KMS-11 (cell line): ENCODE measurements around the gene CHGA.

Source experiments
- H2AFZ ChIP-seq: fragments of 200-600 bp; sonication (generic); 2 replicates; pipeline ENCODE4 v1.6.1; 2016; ENCODE audit warnings: antibody characterized with exemption, mixed run types, low read depth
- H3K27ac ChIP-seq: fragments of 200-600 bp; sonication (generic); 2 replicates; pipeline ENCODE4 v1.6.1; 2016; ENCODE audit warnings: mild to moderate bottlenecking, mixed run types
- H3K27me3 ChIP-seq: fragments of 200-600 bp; sonication (generic); 2 replicates; pipeline ENCODE4 v1.6.1; 2017; ENCODE audit warnings: mild to moderate bottlenecking, low read depth, mixed run types, moderate library complexity; ENCODE audit not compliant: insufficient read depth
- H3K36me3 ChIP-seq: fragments of 200-600 bp; sonication (generic); 2 replicates; pipeline ENCODE4 v1.6.1; 2017; ENCODE audit warnings: mild to moderate bottlenecking, mixed run types; ENCODE audit not compliant: insufficient read depth
- H3K4me1 ChIP-seq: fragments of 200-600 bp; sonication (generic); 2 replicates; pipeline ENCODE4 v1.6.1; 2016; ENCODE audit warnings: mild to moderate bottlenecking, low read depth, mixed run types; ENCODE audit not compliant: poor library complexity, severe bottlenecking
- H3K4me2 ChIP-seq: fragments of 200-600 bp; sonication (generic); 2 replicates; pipeline ENCODE4 v1.7.0; 2016; ENCODE audit warnings: mild to moderate bottlenecking, mixed run types
- H3K4me3 ChIP-seq: fragments of 200-600 bp; sonication (generic); IDR thresholded peaks from 2 replicates; pipeline ENCODE4 v1.6.1; 2017; ENCODE audit warnings: low read depth, low read length, mixed read lengths; ENCODE audit not compliant: insufficient read depth
- H3K79me2 ChIP-seq: fragments of 200-600 bp; sonication (generic); 2 replicates; pipeline ENCODE4 v1.6.1; 2016; ENCODE audit warnings: low read depth, mixed run types; ENCODE audit not compliant: insufficient read depth
- H3K9ac ChIP-seq: fragments of 200-600 bp; sonication (generic); 2 replicates; pipeline ENCODE4 v1.6.1; 2016; ENCODE audit warnings: mild to moderate bottlenecking, mixed run types
- H4K20me1 ChIP-seq: fragments of 200-600 bp; sonication (generic); 2 replicates; pipeline ENCODE4 v1.6.1; 2016; ENCODE audit warnings: mild to moderate bottlenecking, mixed run types; ENCODE audit not compliant: insufficient read depth
- TF ChIP-seq, protein P1 (sequence below): fragments of 200-600 bp; sonication (generic); conservative IDR thresholded peaks from 2 replicates; pipeline ENCODE4 v1.6.1; 2017; ENCODE audit warnings: low read depth, mild to moderate bottlenecking, antibody characterized with exemption, low read length, moderate library complexity, mixed read lengths

CHGA gene

DNA sequence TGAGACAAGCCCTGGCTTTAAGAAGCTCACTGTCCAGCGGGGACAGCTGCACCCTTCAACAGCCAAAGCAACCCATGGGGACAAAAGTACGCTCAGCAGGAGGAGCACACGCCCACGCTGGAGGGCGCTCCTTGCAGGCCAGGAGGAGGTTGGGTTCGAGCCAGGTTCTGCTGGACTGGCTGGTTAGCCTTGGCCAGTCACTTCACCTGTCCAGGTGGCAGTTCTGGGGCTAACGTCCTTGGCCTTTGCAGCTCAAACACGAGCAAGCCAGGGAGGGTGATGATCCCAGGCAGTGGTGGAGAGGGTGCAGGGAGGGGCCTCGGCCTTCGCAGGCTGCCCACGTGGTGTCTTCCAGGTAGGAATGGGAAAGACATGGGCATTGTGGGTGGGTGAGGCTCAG, 13.1 kb downstream of the CHGA start:
- no peaks in the 10 kb centered on the region for H3K79me2 ChIP-seq
- no peak overlapping the region for H3K4me2 ChIP-seq
- H4K20me1 ChIP-seq: no peaks in the 10 kb centered on the region
- no peak overlapping the region for H3K27ac ChIP-seq
- H3K4me1 ChIP-seq: no peaks in the 10 kb centered on the region
- TF ChIP-seq, protein P1, sequence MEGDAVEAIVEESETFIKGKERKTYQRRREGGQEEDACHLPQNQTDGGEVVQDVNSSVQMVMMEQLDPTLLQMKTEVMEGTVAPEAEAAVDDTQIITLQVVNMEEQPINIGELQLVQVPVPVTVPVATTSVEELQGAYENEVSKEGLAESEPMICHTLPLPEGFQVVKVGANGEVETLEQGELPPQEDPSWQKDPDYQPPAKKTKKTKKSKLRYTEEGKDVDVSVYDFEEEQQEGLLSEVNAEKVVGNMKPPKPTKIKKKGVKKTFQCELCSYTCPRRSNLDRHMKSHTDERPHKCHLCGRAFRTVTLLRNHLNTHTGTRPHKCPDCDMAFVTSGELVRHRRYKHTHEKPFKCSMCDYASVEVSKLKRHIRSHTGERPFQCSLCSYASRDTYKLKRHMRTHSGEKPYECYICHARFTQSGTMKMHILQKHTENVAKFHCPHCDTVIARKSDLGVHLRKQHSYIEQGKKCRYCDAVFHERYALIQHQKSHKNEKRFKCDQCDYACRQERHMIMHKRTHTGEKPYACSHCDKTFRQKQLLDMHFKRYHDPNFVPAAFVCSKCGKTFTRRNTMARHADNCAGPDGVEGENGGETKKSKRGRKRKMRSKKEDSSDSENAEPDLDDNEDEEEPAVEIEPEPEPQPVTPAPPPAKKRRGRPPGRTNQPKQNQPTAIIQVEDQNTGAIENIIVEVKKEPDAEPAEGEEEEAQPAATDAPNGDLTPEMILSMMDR: no peak
- no peaks in the 10 kb centered on the region for H3K36me3 ChIP-seq
- no peaks in the 10 kb centered on the region for H3K27me3 ChIP-seq
- H3K4me3 ChIP-seq: no peak overlapping the region
- no peak overlapping the region for H3K9ac ChIP-seq
- H2AFZ ChIP-seq: no peak overlapping the region

DNA sequence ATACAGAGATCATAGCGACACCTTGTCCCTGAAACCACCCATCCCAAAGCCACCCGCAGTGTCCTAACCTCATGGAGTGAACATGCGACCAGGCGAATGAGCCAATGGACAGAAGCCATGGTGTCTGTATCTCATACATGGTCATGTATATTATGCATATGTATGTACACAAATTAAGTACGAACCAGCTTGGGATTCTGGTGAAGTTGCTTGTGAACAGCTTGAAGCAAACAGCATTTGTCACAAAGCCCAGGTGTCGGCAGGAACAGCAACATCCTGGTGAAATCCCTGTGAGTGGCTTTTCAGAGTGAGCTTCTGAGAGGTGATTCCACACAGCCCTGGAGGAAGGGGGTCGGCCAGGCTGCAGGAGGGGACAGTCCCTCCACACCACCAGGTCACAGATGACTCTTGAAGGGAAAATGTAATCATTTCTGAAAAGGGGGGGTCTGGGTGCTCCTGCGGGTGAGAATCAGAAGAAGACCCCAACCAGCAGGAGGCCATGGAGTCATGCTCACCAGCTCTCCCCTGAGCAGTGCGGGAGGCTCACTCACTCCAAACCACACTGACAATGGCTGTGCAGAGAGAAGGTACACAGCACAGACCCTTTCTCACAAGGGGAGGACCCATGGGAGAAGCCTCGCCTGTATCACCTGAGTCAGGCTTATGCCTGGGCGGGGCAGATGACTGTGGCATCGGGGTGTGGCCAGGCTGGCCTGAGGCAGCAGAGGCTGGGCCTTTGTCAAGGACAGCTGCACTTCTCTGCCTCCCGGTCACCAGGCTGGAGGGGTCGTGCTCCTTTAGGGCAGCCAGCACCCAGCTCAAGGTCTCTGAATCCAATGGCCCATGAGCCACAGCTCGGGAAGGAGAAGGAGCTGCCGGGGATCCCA, 14.3 kb downstream of the CHGA start:
- Histone ChIP-seq H4K20me1 (no peaks in the 10 kb centered on the region), H3K36me3 (no peaks in the 10 kb centered on the region), H3K9ac (no peak overlapping the region), H3K4me2 (no peak overlapping the region), H3K27me3 (no peaks in the 10 kb centered on the region), H3K27ac (no peak overlapping the region), H3K4me3 (no peak overlapping the region), H3K4me1 (no peaks in the 10 kb centered on the region), H2AFZ (no peak overlapping the region), H3K79me2 (no peaks in the 10 kb centered on the region)
- TF ChIP-seq, protein P1: no peak

DNA sequence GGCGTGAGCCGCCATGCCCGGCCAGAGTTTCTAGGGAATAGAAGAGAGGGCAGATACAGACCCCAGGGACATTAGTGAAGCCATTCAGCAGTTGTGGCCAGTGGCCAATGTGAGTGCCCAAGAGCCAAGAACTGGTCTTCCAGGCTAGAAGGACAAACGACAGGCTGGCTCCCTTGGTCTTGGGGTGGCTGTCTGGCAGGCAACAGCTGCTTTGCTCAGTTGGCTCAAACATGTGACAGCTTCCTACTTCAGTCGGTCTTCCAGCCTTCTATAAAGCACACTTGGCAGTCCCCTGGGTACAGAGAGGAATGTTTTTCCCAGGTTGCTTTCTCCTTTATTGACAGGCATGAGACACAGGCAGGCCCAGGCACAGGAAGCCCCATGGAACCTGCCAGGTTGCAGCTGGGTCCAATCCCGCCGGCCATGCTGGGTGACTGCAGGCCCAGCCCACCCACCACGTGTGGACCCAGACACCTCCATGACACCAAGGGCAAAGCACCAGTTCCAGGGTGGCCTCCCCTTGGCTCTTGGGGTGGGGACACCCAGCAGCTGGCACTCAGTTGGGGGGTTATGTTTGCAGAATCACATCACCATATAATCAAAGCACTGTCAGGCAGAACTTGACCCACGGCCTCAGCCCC, 15.4 kb downstream of the CHGA start:
- H3K27ac ChIP-seq: no peak overlapping the region
- no peaks in the 10 kb centered on the region for H3K36me3 ChIP-seq
- no peaks in the 10 kb centered on the region for H3K27me3 ChIP-seq
- H3K4me1 ChIP-seq: no peaks in the 10 kb centered on the region
- no peaks in the 10 kb centered on the region for H4K20me1 ChIP-seq
- no peaks in the 10 kb centered on the region for H3K79me2 ChIP-seq
- no peak overlapping the region for H3K4me3 ChIP-seq
- H2AFZ ChIP-seq: no peak overlapping the region
- no peak overlapping the region for H3K4me2 ChIP-seq
- TF ChIP-seq, protein P1: no peak
- no peak overlapping the region for H3K9ac ChIP-seq

DNA sequence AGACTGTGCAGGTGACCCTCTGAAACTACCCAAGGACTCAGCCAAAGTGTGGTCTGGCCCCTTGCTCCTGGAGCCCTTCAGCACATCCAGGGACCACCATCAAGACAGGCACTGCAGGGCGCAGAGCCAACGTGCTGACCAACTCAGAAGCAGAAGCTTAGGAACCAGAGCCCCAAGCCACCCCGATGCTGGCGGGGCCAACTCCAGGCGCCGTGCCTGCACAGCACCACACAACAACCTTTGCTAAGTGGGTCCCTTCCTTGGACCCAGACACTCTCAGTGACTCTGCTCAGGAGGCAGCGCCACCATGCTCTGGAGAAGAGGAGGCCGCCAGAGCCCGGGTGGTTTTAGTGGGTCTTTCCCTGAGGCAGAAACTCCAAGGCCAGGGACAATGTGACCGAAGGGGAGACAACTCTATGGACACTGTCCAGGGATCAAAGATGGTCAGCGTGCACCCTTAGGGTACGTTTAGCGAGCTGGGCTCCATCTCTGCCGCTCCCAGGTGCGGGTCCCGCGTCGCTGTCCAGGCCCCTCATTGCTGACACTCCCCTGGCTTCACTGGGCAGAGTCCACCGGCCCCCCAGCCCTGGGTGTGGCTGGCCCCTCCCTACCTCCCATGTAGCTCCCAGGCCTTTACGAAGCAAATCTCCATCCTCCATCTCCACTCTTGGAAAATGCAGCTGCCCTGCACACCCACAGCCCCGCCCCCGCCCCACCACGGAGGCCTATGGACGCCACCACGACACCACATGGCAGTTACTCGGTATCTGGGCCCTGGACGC, 16.1 kb downstream of the CHGA start:
- no peak overlapping the region for H3K27ac ChIP-seq
- no peak overlapping the region for H2AFZ ChIP-seq

More for the DNA sequence above, 16.1 kb downstream of the CHGA start:
- Histone ChIP-seq H3K4me2 (no peak overlapping the region), H4K20me1 (no peaks in the 10 kb centered on the region), H3K36me3 (no peaks in the 10 kb centered on the region), H3K4me1 (no peaks in the 10 kb centered on the region), H3K4me3 (no peak overlapping the region), H3K79me2 (no peaks in the 10 kb centered on the region), H3K27me3 (no peaks in the 10 kb centered on the region), H3K9ac (no peak overlapping the region)
- TF ChIP-seq, protein P1: no peak
